Measurements from ENCODE around the gene WDR48. TPM values are rescaled to one million over a fixed set of nuclear protein-coding genes. Genes with fewer than 3 reads are reported as not detected.
A peak's percentile ranks its signal among the peaks of the same experiment; 100 is the strongest.

Gene WDR48
- polyA plus RNA-seq, 1 donor (not counting 4 experiments of a cell fraction or from before 2014, with no cell fraction given), result 29.7 TPM

DNA sequence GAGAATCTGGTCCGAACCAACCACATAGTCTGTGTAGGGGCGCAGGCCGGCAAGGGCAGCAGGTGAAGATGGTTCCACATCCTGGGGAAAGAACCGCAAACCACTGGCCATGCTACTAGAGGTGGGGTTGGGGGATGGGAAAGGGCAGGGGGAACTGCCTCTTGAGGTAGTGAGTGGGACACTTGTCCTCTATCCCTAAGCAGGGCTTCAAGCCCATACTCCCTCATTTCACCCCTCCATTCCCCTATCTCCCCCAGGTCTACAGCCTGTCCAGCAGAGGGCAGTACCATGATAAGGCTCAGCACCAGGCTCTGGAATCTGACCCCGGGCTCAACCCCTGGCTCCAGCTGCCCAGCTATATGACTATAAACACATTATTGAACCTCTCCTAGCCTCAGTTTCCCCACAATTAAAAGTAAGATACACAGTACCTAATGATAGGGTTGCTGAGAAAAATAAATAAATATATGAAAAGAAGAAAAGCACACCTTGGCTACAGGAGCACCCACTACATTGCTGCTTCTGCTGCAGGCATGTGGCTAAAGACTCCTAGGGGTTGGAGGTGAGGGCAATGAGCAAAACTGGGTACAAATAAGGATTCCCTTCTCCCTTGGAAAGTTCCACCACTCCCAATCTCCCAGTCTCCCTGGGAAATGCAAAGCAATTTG lies 49.3 kb downstream of the WDR48 start:
- H3K4me2 ChIP-seq (ENCODE audit: control insufficient read depth, extremely low read depth, insufficient read depth, low read depth, low read length), result no peak overlapping the region
- H3K9me3 ChIP-seq (ENCODE audit: control insufficient read depth, low read depth, low read length), result no peaks in the 10 kb centered on the region
- peaks cover 6% of the 10 kb centered on the region for H3K4me1 ChIP-seq (ENCODE audit: control insufficient read depth, extremely low read depth, insufficient read depth, low read length)
- H4K20me1 ChIP-seq (ENCODE audit: control insufficient read depth, extremely low read depth, insufficient read depth, low read length), result peaks cover 10% of the 10 kb centered on the region
- dilution Hi-C loops (cut with MboI; ENCODE audit: extremely low pct_ligation_motif_present, low sequenced_read_pairs), result no loop called here
- no peak for FAIRE-seq
- H2AFZ ChIP-seq (ENCODE audit: control insufficient read depth, low read length), result no peak overlapping the region
- H3K79me2 ChIP-seq (ENCODE audit: control insufficient read depth, insufficient read depth, low read length), result peaks cover 30% of the 10 kb centered on the region
- no peak overlapping the region for H3K27ac ChIP-seq (ENCODE audit: control insufficient read depth, insufficient read depth, low read length)
- H3K27me3 ChIP-seq (ENCODE audit: control insufficient read depth, extremely low read depth, insufficient read depth, low read length), result no peaks in the 10 kb centered on the region
- H3K9me1 ChIP-seq (ENCODE audit: control insufficient read depth, extremely low read depth, insufficient read depth, low read length), result peaks cover 2% of the 10 kb centered on the region
- no peak for TF ChIP-seq EZH2 (IDR thresholded peaks at IDR 0.05; ENCODE audit: low read length)
- TF ChIP-seq, protein P1, sequence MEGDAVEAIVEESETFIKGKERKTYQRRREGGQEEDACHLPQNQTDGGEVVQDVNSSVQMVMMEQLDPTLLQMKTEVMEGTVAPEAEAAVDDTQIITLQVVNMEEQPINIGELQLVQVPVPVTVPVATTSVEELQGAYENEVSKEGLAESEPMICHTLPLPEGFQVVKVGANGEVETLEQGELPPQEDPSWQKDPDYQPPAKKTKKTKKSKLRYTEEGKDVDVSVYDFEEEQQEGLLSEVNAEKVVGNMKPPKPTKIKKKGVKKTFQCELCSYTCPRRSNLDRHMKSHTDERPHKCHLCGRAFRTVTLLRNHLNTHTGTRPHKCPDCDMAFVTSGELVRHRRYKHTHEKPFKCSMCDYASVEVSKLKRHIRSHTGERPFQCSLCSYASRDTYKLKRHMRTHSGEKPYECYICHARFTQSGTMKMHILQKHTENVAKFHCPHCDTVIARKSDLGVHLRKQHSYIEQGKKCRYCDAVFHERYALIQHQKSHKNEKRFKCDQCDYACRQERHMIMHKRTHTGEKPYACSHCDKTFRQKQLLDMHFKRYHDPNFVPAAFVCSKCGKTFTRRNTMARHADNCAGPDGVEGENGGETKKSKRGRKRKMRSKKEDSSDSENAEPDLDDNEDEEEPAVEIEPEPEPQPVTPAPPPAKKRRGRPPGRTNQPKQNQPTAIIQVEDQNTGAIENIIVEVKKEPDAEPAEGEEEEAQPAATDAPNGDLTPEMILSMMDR (optimal IDR thresholded peaks at IDR 0.05 in 1 of 3, IDR thresholded peaks at IDR 0.05 in 1 of 3, conservative IDR thresholded peaks at IDR 0.05 in 1 of 3; ENCODE audit: extremely low read depth in 1 of 3, insufficient read depth in 2 of 3, low read length in 3 of 3), result peak in 2 of 3 experiments; percentile 73 to 78
- no peak for DNase-seq (ENCODE audit: low read depth, low spot score)
- no peak overlapping the region for H3K4me3 ChIP-seq (ENCODE audit: control insufficient read depth in 2 of 3, extremely low read depth in 1 of 3, insufficient read depth in 2 of 3, low read depth in 1 of 3, low read length in 3 of 3)
- no peak overlapping the region for H3K9ac ChIP-seq (ENCODE audit: control insufficient read depth, extremely low read depth, insufficient read depth, low read length)
- peaks cover 22 to 28% of the 10 kb centered on the region in 2 experiments for H3K36me3 ChIP-seq (ENCODE audit: control insufficient read depth in 2 of 2, extremely low read depth in 1 of 2, insufficient read depth in 2 of 2, low read length in 2 of 2)

DNA sequence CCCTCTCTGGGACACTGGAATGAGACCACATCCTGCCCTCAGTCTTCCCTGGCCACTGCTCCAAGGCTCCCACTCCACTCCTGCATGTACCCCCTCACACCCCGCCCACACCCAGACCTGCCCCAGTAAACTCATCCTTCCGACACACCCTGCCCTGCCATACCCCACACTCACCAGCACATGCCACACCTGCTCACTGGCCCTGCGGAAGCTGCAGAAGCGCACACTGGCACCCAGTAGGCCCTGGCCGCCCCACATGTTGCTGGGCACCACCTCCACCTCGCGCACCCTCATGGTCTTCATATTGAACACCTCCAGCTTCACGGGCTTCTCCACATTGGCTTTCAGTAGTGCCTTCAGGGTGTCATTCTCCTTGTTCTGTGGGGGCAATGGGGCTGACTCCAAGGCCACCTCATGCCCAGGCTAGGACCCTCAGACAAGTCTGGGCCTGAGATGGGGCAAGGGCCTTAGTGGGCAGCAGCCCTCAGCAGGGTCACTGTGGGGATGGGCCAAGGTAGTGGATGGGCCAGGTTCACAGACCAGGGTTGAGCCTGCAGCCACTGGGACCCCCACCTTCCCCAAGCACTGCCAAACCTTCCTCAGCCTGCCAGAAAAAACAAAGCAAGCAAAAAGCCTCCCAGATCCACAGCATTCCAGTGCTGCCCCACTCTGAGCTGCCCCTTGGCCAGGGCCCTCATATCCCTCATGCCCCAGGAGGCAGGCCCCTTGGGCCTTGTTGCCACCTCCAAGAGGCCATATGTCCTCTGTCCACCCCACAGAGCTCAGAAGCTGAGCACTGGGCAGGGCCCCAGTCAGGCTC lies 50.9 kb downstream of the WDR48 start:
- dilution Hi-C loops (cut with MboI; ENCODE audit: extremely low pct_ligation_motif_present, low sequenced_read_pairs), result no loop called here
- no peak for FAIRE-seq
- Histone ChIP-seq H3K27me3 (ENCODE audit: control insufficient read depth, extremely low read depth, insufficient read depth, low read length) (no peaks in the 10 kb centered on the region), H3K9ac (ENCODE audit: control insufficient read depth, extremely low read depth, insufficient read depth, low read length) (no peak overlapping the region), H2AFZ (ENCODE audit: control insufficient read depth, low read length) (no peak overlapping the region), H3K36me3 (ENCODE audit: control insufficient read depth in 2 of 2, extremely low read depth in 1 of 2, insufficient read depth in 2 of 2, low read length in 2 of 2) (peaks cover 18 to 19% of the 10 kb centered on the region in 2 experiments), H3K4me3 (ENCODE audit: control insufficient read depth in 2 of 3, extremely low read depth in 1 of 3, insufficient read depth in 2 of 3, low read depth in 1 of 3, low read length in 3 of 3) (no peak overlapping the region), H3K4me1 (ENCODE audit: control insufficient read depth, extremely low read depth, insufficient read depth, low read length) (peaks cover 12% of the 10 kb centered on the region), H3K9me1 (ENCODE audit: control insufficient read depth, extremely low read depth, insufficient read depth, low read length) (peaks cover 2% of the 10 kb centered on the region), H3K79me2 (ENCODE audit: control insufficient read depth, insufficient read depth, low read length) (peaks cover 40% of the 10 kb centered on the region), H3K9me3 (ENCODE audit: control insufficient read depth, low read depth, low read length) (no peaks in the 10 kb centered on the region), H4K20me1 (ENCODE audit: control insufficient read depth, extremely low read depth, insufficient read depth, low read length) (peaks cover 10% of the 10 kb centered on the region), H3K4me2 (ENCODE audit: control insufficient read depth, extremely low read depth, insufficient read depth, low read depth, low read length) (no peak overlapping the region), H3K27ac (ENCODE audit: control insufficient read depth, insufficient read depth, low read length) (no peak overlapping the region)
- DNase-seq (ENCODE audit: low read depth, low spot score), result no peak
- TF ChIP-seq, protein P1 (optimal IDR thresholded peaks at IDR 0.05 in 1 of 3, IDR thresholded peaks at IDR 0.05 in 1 of 3, conservative IDR thresholded peaks at IDR 0.05 in 1 of 3; ENCODE audit: extremely low read depth in 1 of 3, insufficient read depth in 2 of 3, low read length in 3 of 3), result no peak
- TF ChIP-seq EZH2 (IDR thresholded peaks at IDR 0.05; ENCODE audit: low read length), result no peak
